Measurements from ENCODE around the gene CCDC40. TPM values are rescaled to one million over a fixed set of nuclear protein-coding genes. Genes with fewer than 3 reads are reported as not detected.

Gene CCDC40
- total RNA-seq, 2 donors from 2014 or later: 11.8 to 19.7 TPM

GRCh38 chr17:80081596-80081995 is 45.2 kb downstream of the CCDC40 start:
- Histone ChIP-seq H3K9me3 (no peaks in the 10 kb centered on the region), H3K36me3 (no peaks in the 10 kb centered on the region), H3K4me3 (no peak overlapping the region), H3K27me3 (replicated peaks; ENCODE audit: insufficient read depth) (no peaks in the 10 kb centered on the region), H3K27ac (no peak overlapping the region), H3K4me1 (replicated peaks) (no peaks in the 10 kb centered on the region)
- 89% methylated on average over 14 of the region's 14 CpGs for WGBS
- DNase-seq (ENCODE audit: low spot score): no peak
- TF ChIP-seq CTCF (IDR thresholded peaks at IDR 0.05) (no peak), POLR2AphosphoS5 (IDR thresholded peaks at IDR 0.05) (no peak), POLR2A (IDR thresholded peaks at IDR 0.05) (no peak)
- intact Hi-C loops (cut with DNase I): loop anchor here (5.0 kb wide), 1 partner anchor 74 kb away; no protein-coding TSS in a partner anchor

GRCh38 chr17:80082403-80083135 is 46.1 kb downstream of the CCDC40 start:
- peak; percentile 65 to 77 (median 72) for TF ChIP-seq CTCF (IDR thresholded peaks at IDR 0.05)
- TF ChIP-seq POLR2A (IDR thresholded peaks at IDR 0.05): no peak
- TF ChIP-seq POLR2AphosphoS5 (IDR thresholded peaks at IDR 0.05): peak; percentile 37
- H3K27ac ChIP-seq: no peak overlapping the region
- H3K4me1 ChIP-seq (replicated peaks): no peaks in the 10 kb centered on the region
- no peaks in the 10 kb centered on the region for H3K9me3 ChIP-seq
- H3K27me3 ChIP-seq (replicated peaks; ENCODE audit: insufficient read depth): no peaks in the 10 kb centered on the region
- 31% methylated on average over 20 of the region's 20 CpGs for WGBS
- peak; percentile 60 for DNase-seq (ENCODE audit: low spot score)
- H3K36me3 ChIP-seq: no peaks in the 10 kb centered on the region
- intact Hi-C loops (cut with DNase I): loop anchor here (5.0 kb wide), 1 partner anchor 75 kb away; no protein-coding TSS in a partner anchor
- no peak overlapping the region for H3K4me3 ChIP-seq

- TF ChIP-seq POLR2AphosphoS5 (IDR thresholded peaks at IDR 0.05) (no peak), CTCF (IDR thresholded peaks at IDR 0.05) (no peak), POLR2A (IDR thresholded peaks at IDR 0.05) (no peak)
- intact Hi-C loops (cut with DNase I): loop anchor here (5.0 kb wide), 1 partner anchor 76 kb away; no protein-coding TSS in a partner anchor
- H3K4me3 ChIP-seq: no peak overlapping the region
- WGBS: 84% methylated on average over 11 of the region's 13 CpGs
- no peak for DNase-seq (ENCODE audit: low spot score)
- no peak overlapping the region for H3K27ac ChIP-seq
- H3K27me3 ChIP-seq (replicated peaks; ENCODE audit: insufficient read depth): no peaks in the 10 kb centered on the region
- no peaks in the 10 kb centered on the region for H3K9me3 ChIP-seq
- no peaks in the 10 kb centered on the region for H3K36me3 ChIP-seq
- no peaks in the 10 kb centered on the region for H3K4me1 ChIP-seq (replicated peaks)
Measured at GRCh38 chr17:80083136-80083661, 46.8 kb downstream of the CCDC40 start.

GRCh38 chr17:80084773-80085172 is 48.3 kb downstream of the CCDC40 start:
- H3K4me1 ChIP-seq (replicated peaks): no peaks in the 10 kb centered on the region
- TF ChIP-seq CTCF (IDR thresholded peaks at IDR 0.05): no peak
- no peak for TF ChIP-seq POLR2AphosphoS5 (IDR thresholded peaks at IDR 0.05)
- TF ChIP-seq POLR2A (IDR thresholded peaks at IDR 0.05): no peak
- H3K4me3 ChIP-seq: no peak overlapping the region
- intact Hi-C loops (cut with DNase I): loop anchor here (5.0 kb wide), 1 partner anchor 77 kb away; no protein-coding TSS in a partner anchor
- no peak overlapping the region for H3K27ac ChIP-seq
- whole genome bisulfite sequencing: 97% methylated on average over 15 of the region's 15 CpGs
- no peaks in the 10 kb centered on the region for H3K36me3 ChIP-seq
- no peaks in the 10 kb centered on the region for H3K27me3 ChIP-seq (replicated peaks; ENCODE audit: insufficient read depth)
- no peaks in the 10 kb centered on the region for H3K9me3 ChIP-seq
- DNase-seq (ENCODE audit: low spot score): no peak
